GM21381 (cell line): ENCODE results near the gene PLEKHA6.
"Not testable (repeated sequence)": the region's sequence is repeated elsewhere in the genome, so short reads cannot be mapped to it uniquely, and the experiment has no call there.

ENCODE experiments used
- ATAC-seq: cut with Tn5 transposase; IDR thresholded peaks from one replicate; pipeline ENCODE4 v1.9.1; 2021; ENCODE audit warnings: mild to moderate bottlenecking, moderate library complexity; ENCODE audit not compliant: unreplicated experiment

The PLEKHA6 gene

DNA sequence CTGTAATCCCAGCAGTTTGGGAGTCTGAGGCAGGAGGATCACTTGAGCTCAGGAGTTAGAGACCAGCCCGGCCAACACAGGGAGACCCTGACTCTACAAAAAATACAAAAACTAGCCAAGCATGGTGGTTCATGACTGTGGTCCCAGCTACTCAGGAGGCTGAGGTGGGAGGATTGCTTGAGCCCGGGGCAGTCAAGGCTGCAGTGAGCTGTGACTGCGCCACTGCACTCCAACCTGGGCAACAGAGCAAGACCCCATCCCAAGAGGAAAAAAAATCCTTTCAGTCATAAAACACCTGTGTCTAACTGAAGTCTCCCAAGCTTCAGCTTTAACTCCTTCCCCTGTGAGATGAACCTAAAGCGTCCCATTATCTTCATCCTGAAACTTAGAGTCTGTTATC lies 112.9 kb downstream of the PLEKHA6 start:
- ATAC-seq = no peak

GRCh38 chr1:204242920-204243319 lies 116.8 kb downstream of the PLEKHA6 start:
- no peak for ATAC-seq

GRCh38 chr1:204241914-204242313 lies 117.8 kb downstream of the PLEKHA6 start:
- no peak for ATAC-seq

GRCh38 chr1:204241050-204241449 lies 118.7 kb downstream of the PLEKHA6 start:
- ATAC-seq = no peak

- no peak for ATAC-seq
Observed at GRCh38 chr1:204240233-204240632, 119.5 kb downstream of the PLEKHA6 start.

- ATAC-seq = not testable (repeated sequence)
Observed at GRCh38 chr1:204239401-204239800, 120.3 kb downstream of the PLEKHA6 start.

DNA sequence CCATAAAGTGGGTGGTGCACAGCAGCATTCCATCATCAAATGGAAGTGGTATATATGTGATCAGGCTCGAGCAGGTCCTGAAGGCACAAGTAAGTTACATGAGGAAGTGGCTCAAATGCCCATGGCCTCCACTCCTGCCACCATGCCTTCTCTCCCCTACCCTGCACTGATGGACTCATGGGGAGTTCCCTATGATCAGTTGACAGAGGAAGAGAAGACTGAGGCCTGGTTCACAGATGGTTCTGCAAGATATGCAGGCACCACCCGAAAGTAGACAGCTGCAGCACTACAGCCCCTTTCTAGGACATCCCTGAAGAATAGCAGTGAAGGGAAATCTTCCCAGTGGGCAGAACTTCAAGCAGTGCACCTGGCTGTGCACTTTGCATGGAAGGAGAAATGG lies 121.2 kb downstream of the PLEKHA6 start:
- ATAC-seq = not testable (repeated sequence)

- not testable (repeated sequence) for ATAC-seq
Observed at GRCh38 chr1:204237515-204237914, 122.2 kb downstream of the PLEKHA6 start.

GRCh38 chr1:204232526-204232925 lies 127.2 kb downstream of the PLEKHA6 start:
- ATAC-seq = no peak

GRCh38 chr1:204230211-204230610 lies 129.5 kb downstream of the PLEKHA6 start:
- ATAC-seq = no peak

DNA sequence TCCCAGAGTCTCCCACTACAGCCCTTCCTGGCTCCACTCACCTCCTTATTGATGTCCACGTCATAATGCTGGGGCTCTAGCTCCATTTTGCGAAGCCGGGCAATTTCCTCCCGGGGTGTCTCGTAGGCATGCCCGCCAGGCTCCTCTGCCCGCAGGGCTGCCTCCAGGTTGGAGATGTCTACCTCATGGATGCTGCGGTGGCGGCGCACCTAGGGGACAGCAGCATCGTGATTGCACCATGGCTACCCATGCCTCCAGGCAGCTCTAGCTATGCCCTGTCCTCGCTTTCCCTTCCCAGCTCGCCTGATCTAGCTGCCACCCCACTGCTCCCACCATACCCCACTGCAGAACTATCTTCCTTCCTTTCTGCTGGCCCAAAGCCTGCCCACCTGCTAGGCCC lies 130.8 kb downstream of the PLEKHA6 start:
- no peak for ATAC-seq

DNA sequence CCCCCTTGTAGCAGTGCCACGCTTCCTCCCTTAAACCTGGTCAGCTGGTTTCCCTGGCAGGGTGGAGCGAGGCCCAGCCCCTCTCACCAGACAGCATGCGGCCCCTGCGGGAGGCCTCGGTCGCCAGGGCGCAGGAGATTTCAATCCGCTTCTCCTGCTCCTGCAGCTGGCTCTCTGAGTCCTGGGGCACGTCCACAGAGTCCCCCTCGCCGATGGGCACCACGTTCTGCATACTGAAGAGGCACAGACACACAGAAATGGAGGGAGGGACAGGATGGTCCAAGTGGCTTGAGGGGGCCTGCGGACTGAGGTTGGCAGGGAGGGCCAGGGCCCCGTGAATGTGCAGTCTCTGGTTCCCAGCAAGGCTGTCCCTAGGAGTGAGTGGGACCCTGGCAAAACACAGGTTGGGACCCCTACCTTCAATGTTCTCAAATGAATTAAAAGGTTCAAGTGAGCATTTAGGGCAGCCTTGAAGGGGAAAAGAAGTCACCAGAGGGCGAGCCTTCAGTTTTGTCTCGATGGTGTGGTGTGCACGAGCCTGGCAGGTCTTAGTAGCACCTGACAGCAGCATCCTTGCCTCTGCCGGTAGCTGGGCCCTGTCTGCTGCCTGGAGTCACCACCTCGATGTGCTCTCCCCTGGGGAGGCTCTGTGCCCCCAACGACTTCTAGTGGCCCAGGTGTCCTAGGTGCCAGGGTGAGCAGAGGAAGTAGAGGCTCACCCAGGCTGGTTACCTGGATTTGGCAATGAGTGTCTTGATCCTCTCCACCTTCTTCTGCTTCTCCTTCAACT lies 131.5 kb downstream of the PLEKHA6 start:
- ATAC-seq = no peak

DNA sequence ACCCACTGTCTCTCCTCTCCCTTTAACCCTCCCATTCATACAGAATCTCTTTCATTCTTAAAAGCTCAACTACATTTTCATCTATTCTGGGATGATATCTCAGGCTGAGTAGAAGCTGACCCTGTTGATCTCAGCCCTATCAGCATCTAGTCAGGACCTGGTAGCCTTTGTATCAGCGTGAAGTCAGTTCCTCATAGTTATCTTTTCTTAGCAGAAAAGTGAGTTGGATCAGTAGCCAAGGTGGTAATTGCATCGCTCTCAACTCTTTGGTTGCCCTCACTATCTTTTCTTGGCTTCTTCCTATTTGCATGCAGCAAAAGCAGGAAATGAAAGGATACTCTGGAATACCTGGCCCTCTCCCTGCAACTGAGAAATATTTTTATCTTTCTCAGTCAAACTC lies 132.4 kb downstream of the PLEKHA6 start:
- ATAC-seq = no peak

DNA sequence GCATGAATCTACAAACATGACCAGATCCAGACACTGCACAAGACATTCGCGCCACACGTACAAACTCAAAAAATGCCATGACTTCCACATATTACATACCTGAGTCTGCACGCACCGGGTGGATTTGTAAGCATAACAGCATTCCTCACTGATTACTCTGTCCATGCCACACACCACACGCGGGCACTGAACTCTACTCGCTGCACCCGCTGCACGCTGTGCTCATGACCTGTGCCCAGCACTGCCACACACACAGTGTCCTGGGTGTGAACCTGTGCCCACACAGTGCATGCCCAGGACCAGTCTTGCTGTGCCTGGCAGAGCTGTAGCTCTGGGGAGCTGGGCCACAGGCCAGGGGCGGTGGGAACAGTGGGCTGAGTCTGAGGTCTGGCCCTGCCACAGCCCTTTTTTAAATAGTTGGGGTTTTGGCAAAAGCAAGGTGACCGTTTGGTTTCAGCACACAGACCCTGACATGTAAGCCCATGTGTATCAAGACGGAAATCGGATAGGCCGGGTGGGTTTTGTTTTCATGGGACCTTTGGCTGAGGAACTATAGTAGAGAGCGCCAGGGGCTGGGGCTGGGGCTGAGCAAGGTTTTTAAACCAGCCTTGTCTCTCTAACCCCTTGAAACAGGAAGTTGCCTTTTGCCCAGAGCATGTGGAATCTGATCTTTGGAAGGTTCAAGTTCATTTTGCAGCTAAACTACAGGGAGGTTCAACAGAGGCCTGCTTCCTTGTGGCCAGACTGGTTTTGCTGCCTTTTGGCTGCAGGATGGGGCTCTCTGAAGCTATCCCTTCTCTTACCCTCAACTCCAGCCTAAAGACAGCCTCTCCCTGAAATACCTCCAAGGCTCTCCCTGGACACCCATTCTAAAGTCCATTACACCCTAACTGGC lies 133.6 kb downstream of the PLEKHA6 start:
- no peak for ATAC-seq

- no peak for ATAC-seq
Observed at GRCh38 chr1:204224655-204225054, 135.1 kb downstream of the PLEKHA6 start.

GRCh38 chr1:204223129-204223860 lies 136.4 kb downstream of the PLEKHA6 start:
- ATAC-seq = no peak

DNA sequence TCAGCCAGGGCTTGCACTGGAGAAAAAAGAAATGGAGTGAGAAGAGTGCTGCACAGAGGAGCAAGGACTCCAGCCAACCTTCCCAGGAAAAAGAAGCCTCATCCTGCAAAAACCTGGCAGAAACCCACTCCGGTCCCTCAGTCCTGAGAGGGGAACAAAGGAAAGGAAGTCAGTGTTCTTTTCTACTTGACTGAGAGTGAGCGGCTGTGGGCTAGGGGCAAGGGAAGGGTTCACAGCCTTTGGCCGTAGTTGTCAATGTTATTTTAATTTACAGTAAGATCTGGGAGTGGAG lies 137.0 kb downstream of the PLEKHA6 start:
- no peak for ATAC-seq

GRCh38 chr1:204222006-204222763 lies 137.5 kb downstream of the PLEKHA6 start:
- no peak for ATAC-seq

- no peak for ATAC-seq
Observed at GRCh38 chr1:204221271-204221670, 138.5 kb downstream of the PLEKHA6 start.

GRCh38 chr1:204219971-204220616 lies 139.6 kb downstream of the PLEKHA6 start:
- ATAC-seq = no peak
